Measurements from ENCODE around the gene EPHB2. TPM values are rescaled to one million over a fixed set of nuclear protein-coding genes. Genes with fewer than 3 reads are reported as not detected.

EPHB2 gene
- total RNA-seq: 0.18 and 0.97 TPM in 2 replicates

DNA sequence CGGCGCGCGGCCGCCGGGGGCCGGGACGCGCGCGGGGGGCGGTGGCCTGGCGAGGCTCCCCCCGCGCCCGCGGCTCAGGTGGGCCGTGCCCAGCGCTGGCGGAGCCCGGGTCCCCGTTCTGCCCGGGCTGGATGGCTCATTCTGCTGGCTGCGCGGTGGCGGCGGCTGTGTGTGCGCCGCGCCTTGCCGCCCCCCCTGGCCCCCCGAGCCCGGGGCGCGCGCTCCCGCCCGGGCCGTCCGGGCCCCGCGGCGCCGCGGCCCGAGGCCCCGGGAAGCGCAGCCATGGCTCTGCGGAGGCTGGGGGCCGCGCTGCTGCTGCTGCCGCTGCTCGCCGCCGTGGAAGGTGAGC is at the start of gene EPHB2:
TSS of gene EPHB2 (plus strand) at position 139 of the 349 bp plus-strand sequence. CDS start at position 283, 144 bp downstream.

Other genes with a start within 250 kb of the EPHB2 start
- not detected in 2 replicates for gene EPHA8, start 147.3 kb upstream of the EPHB2 start, total RNA-seq
- gene C1QA, start 74.2 kb upstream of the EPHB2 start, total RNA-seq: not detected in 2 replicates
- gene C1QC, start 67.2 kb upstream of the EPHB2 start, total RNA-seq: not detected in 2 replicates
- gene C1QB, start 57.6 kb upstream of the EPHB2 start, total RNA-seq: not detected in 2 replicates